Sigmoid colon (tissue), 7 donors: ENCODE measurements around the gene TM4SF1. TPM values are rescaled to one million over a fixed set of nuclear protein-coding genes. Genes with fewer than 3 reads are reported as not detected.

Source experiments
- DNase-seq: peaks from one replicate; pipeline ENCODE4 v3.0.0-alpha.2; 2019
- H3K27ac ChIP-seq, 4 donors: fragments of 200-600 bp; sonication (generic); one replicate each; pipeline ENCODE4 v1.5.1; 2016 to 2019; ENCODE audit warnings: mild to moderate bottlenecking in 1 of 4
- H3K27me3 ChIP-seq, 3 donors: fragments of 200-600 bp; sonication (generic); one replicate each; pipeline ENCODE4 v1.5.1; 2019; ENCODE audit warnings: mild to moderate bottlenecking in 1 of 3
- H3K36me3 ChIP-seq, 4 donors: fragments of 200-600 bp; sonication (generic); one replicate each; pipeline ENCODE4 v1.5.1; 2016 to 2019
- H3K4me1 ChIP-seq, 4 donors: fragments of 200-600 bp; sonication (generic); one replicate each; pipeline ENCODE4 v1.5.1; 2017 to 2019
- H3K4me3 ChIP-seq, 4 donors: fragments of 200-600 bp; sonication (generic); one replicate each; pipeline ENCODE4 v1.5.1; 2017 to 2019; ENCODE audit warnings: mild to moderate bottlenecking in 2 of 4, moderate library complexity in 1 of 4
- H3K9me3 ChIP-seq, 4 donors: fragments of 200-600 bp in 3 of 4; sonication (generic) in 3 of 4; one replicate each; pipeline versions ENCODE4 v1.5.1 to v1.6.1; 2013 to 2019
- EP300 ChIP-seq, 4 donors: sonication (generic); formaldehyde crosslinking; IDR thresholded peaks; one replicate each; pipeline ENCODE4 v1.6.1; 2017; ENCODE audit warnings: antibody characterized with exemption in 4 of 4
- POLR2A ChIP-seq, 2 donors: fragments of 450-650 bp; IDR thresholded peaks; one replicate each; pipeline ENCODE4 v1.6.1; 2016; ENCODE audit warnings: antibody characterized with exemption in 2 of 2, mild to moderate bottlenecking in 2 of 2, moderate library complexity in 2 of 2
- POLR2AphosphoS5 ChIP-seq, 4 donors: sonication (generic); formaldehyde crosslinking; IDR thresholded peaks; one replicate each; pipeline ENCODE4 v1.6.1; 2017; ENCODE audit warnings: antibody characterized with exemption in 4 of 4
- WGBS, 2 donors: extraction: QIAGEN DNeasy Blood & Tissue Kit; methylation state at CpG; one replicate each; pipeline ENCODE4 v1.1.7; 2013; 5-methylcytosine and 5-hydroxymethylcytosine counted together
- intact Hi-C: fragments of 100-400 bp; cut with DNase I; formaldehyde crosslinking; loops from one replicate; pipeline ENCODE4 v1.15.1; 2023
- polyA plus RNA-seq, 3 donors: library from polyadenylated mRNA; stranded (reverse); fragments of 200-250 nt; gene quantifications; one replicate each; pipeline ENCODE4 v1.2.3, GENCODE V29; 2013
- total RNA-seq, 4 donors: library from RNA; depleted of rRNA; stranded (reverse); fragments of >200 nt; gene quantifications; one replicate each; pipeline ENCODE4 v1.1.0, GENCODE V29; 2016
- TF ChIP-seq, protein P1 (sequence below), 4 experiments: fragments of 450-650 bp in 3 of 4; fragments of 200-600 bp in 1 of 4; IDR thresholded peaks; one replicate each; pipeline ENCODE4 v1.5.1; 2016 to 2019; ENCODE audit warnings: antibody characterized with exemption in 4 of 4, mild to moderate bottlenecking in 3 of 4, moderate library complexity in 2 of 4
- donor health status: healthy with polysubstance abuse.
- donor health status: Bipolar disorder and iron deficiency.
- donor health status: healthy.

TM4SF1 gene
- total and polyA plus RNA-seq, 7 donors, result 18.0 to 76.2 (median 35.6) TPM

DNA sequence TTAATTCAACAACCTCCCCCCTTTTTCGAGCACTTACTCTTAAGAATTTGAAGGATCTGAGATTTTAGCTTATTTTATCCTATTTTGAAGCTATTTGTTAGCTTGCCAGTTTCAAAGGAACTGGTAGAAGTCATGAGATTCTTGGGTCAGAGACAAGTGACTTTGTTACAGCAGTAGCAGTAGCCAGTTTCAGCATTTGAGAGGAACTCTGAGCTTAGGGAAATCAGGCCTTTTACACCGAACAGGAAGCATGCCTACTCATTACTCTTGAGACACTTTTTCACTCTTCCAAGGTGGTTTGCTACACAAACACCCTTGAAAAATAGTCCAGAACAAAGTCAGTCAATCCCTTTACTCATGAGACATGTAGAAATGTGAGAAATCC lies 24.5 kb upstream of the TM4SF1 start:
- intact Hi-C loops, result no loop called here
- no peaks in the 10 kb centered on the region for H3K27me3 ChIP-seq
- DNase-seq, result no peak
- H3K36me3 ChIP-seq, result no peaks in the 10 kb centered on the region
- H3K27ac ChIP-seq, result no peak overlapping the region
- no peaks in the 10 kb centered on the region for H3K9me3 ChIP-seq
- TF ChIP-seq POLR2A (IDR thresholded peaks at IDR 0.05), result no peak
- no peak for TF ChIP-seq EP300 (IDR thresholded peaks at IDR 0.05)
- TF ChIP-seq, protein P1, sequence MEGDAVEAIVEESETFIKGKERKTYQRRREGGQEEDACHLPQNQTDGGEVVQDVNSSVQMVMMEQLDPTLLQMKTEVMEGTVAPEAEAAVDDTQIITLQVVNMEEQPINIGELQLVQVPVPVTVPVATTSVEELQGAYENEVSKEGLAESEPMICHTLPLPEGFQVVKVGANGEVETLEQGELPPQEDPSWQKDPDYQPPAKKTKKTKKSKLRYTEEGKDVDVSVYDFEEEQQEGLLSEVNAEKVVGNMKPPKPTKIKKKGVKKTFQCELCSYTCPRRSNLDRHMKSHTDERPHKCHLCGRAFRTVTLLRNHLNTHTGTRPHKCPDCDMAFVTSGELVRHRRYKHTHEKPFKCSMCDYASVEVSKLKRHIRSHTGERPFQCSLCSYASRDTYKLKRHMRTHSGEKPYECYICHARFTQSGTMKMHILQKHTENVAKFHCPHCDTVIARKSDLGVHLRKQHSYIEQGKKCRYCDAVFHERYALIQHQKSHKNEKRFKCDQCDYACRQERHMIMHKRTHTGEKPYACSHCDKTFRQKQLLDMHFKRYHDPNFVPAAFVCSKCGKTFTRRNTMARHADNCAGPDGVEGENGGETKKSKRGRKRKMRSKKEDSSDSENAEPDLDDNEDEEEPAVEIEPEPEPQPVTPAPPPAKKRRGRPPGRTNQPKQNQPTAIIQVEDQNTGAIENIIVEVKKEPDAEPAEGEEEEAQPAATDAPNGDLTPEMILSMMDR (IDR thresholded peaks at IDR 0.05), result no peak
- TF ChIP-seq POLR2AphosphoS5 (IDR thresholded peaks at IDR 0.05), result no peak
- H3K4me3 ChIP-seq, result no peak overlapping the region
- H3K4me1 ChIP-seq, result no peaks in the 10 kb centered on the region
- WGBS, 2 donors, result 60 to 79% methylated on average over 2 of the region's 2 CpGs

DNA sequence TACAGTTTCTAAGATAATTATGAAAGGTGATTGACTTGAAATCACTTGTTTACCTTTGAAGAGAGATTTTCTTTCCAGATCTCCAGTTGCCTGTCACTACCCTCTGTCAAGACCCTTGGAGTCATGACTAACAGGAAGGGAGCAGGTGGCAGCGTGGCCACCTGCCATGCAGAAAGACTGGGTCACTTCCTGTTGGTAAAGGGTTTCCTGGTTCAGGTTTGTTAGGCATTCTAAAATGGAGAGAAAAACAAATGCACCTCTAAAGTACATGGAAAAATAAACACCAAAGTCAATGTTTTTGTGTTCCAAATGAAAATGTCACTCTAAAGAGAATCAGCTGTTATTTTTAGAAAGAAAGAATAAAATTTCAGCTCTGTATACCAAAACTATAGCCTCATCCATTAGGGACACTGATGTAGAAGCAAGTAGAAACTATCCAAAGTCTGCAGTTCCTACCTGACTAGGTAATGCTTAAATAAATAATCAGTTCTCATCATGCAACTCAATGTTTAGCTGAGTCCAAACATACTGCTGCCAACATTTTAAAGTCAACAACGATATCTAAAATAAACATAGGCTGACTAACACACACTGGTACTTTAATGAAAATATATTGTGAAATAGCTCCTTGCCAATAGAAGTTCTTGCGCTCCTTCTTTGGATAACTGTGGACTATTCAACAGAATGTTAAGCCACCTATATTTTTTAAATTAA lies 23.9 kb upstream of the TM4SF1 start:
- Histone ChIP-seq H3K27ac (no peak overlapping the region), H3K27me3 (no peaks in the 10 kb centered on the region), H3K9me3 (no peaks in the 10 kb centered on the region), H3K36me3 (no peaks in the 10 kb centered on the region), H3K4me1 (no peaks in the 10 kb centered on the region), H3K4me3 (no peak overlapping the region)
- no peak for DNase-seq
- intact Hi-C loops, result no loop called here
- TF ChIP-seq, protein P1 (IDR thresholded peaks at IDR 0.05), result no peak
- TF ChIP-seq POLR2A (IDR thresholded peaks at IDR 0.05) (no peak), EP300 (IDR thresholded peaks at IDR 0.05) (no peak), POLR2AphosphoS5 (IDR thresholded peaks at IDR 0.05) (no peak)
- WGBS, 2 donors, result 12 to 58% methylated on average over 3 of the region's 3 CpGs

DNA sequence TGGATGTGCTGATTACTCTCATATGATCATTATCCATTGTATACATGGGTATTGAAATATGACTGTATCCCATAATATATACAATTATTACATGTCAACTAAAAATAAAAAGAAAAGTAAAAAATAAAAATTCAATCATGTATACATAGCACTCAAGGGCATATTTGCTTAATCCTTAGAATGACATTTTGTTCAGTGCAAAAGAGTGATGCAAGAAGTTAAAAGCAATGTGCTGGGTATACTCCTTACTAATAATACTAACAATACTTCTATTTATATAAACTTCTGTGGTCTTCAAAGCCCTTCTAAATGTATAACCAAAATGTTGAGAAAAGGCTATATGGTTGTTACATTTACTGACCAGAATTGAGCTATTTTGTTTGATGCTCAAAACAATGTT lies 23.2 kb upstream of the TM4SF1 start:
- no peak overlapping the region for H3K27ac ChIP-seq
- TF ChIP-seq, protein P1 (IDR thresholded peaks at IDR 0.05), result no peak
- no peak overlapping the region for H3K4me3 ChIP-seq
- no peaks in the 10 kb centered on the region for H3K4me1 ChIP-seq
- no peaks in the 10 kb centered on the region for H3K27me3 ChIP-seq
- no peak for DNase-seq
- intact Hi-C loops, result no loop called here
- no peaks in the 10 kb centered on the region for H3K36me3 ChIP-seq
- no peaks in the 10 kb centered on the region for H3K9me3 ChIP-seq

DNA sequence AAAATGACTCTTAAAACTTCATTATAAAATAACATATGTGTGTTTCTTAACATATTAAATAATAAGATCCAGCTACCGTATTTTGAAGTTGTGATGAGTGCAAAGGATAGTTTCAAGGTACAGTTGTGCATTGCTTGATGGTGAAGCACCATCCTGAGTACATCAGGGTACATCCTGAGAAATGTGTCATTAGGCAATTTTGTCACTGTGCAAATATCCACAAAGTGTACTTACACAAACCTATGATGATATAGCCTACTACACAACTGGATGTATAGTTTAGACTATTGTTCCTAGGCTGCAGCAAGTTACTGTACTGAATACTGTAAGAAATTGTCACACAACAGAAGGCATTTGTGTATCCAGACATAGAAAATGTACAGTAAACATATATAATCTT lies 20.8 kb upstream of the TM4SF1 start:
- Histone ChIP-seq H3K36me3 (no peaks in the 10 kb centered on the region), H3K9me3 (no peaks in the 10 kb centered on the region), H3K4me3 (no peak overlapping the region), H3K27me3 (no peaks in the 10 kb centered on the region), H3K27ac (no peak overlapping the region), H3K4me1 (no peaks in the 10 kb centered on the region)
- no peak for DNase-seq
- WGBS, 2 donors, result 92 to 95% methylated on average over 1 of the region's 1 CpG
- TF ChIP-seq, protein P1 (IDR thresholded peaks at IDR 0.05), result no peak
- intact Hi-C loops, result no loop called here

DNA sequence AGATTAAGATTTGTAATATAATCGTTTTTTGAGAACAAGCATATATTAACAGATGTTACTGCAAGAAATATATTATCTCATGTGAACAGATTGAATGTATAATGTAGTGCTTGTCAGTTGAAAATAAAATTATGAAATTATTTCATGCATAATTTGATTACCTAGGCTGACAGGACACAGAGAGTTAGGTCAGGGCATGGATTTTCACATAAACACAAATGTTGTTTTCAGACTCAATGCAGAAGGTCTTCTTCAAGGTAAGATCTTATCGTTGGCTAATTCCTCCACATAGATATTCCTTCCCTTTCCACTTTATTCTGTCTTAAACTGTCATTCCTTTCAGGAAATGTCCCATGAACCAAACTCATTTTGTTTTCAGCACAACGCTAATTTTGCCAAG lies 20.1 kb upstream of the TM4SF1 start:
- intact Hi-C loops, result no loop called here
- WGBS, 2 donors, result 79 to 81% methylated on average over 3 of the region's 3 CpGs
- no peaks in the 10 kb centered on the region for H3K9me3 ChIP-seq

More for the DNA sequence above, 20.1 kb upstream of the TM4SF1 start:
- TF ChIP-seq, protein P1 (IDR thresholded peaks at IDR 0.05), result no peak
- TF ChIP-seq EP300 (IDR thresholded peaks at IDR 0.05) (no peak), POLR2A (IDR thresholded peaks at IDR 0.05) (no peak), POLR2AphosphoS5 (IDR thresholded peaks at IDR 0.05) (no peak)
- no peak overlapping the region for H3K4me3 ChIP-seq
- no peaks in the 10 kb centered on the region for H3K4me1 ChIP-seq
- no peaks in the 10 kb centered on the region for H3K36me3 ChIP-seq
- no peaks in the 10 kb centered on the region for H3K27me3 ChIP-seq
- no peak for DNase-seq
- no peak overlapping the region for H3K27ac ChIP-seq
